Skeletal muscle cell (primary cell): ENCODE measurements around the gene DHH.
"Not testable (repeated sequence)": the region's sequence is repeated elsewhere in the genome, so short reads cannot be mapped to it uniquely, and the experiment has no call there.

Source experiments
- DNase-seq: peaks from one replicate; pipeline ENCODE4 v3.0.0-alpha.2; 2010; ENCODE audit warnings: low read depth
- H3K4me3 ChIP-seq: 2 replicates; pipeline ENCODE4 v1.5.1; 2011; ENCODE audit warnings: low read depth, mild to moderate bottlenecking, control low read depth, low read length, moderate library complexity

The DHH gene

DNA sequence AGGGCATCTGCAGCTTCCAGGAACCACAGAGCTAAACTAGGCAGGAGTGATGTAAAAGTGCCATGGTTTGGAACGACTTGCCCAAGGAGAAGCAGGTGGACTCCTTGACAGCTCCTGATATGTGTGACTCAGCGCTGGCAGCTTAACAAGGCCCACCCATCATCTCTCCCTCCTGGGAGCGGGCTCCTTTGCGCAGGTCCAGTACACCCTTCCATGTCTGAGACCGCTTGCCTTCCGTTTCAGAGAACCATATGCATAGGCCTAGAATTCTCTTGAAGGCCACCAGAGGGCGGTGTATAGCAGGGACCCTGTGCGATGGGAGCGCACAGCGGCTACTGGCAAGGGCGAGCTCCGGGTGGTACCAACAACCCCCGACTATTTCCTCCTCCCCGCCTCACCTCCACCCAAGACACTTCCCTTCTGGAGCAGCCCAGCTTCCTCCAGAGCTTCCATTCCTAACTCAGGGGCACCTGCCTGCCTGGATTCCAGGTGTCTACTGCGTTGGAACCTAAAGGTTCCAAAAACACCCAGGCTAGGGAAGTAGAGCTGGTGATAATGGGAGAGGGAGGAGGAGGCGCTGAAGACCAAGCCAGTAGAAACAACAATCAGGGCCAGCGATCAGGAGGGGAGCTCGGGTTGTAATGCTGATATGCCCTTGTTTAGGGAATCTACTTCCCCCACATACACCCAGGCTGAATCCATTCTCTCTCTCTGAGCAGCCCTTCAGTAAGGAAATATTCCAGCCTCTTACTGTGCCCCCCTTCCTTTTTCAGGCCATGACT, 6.3 kb downstream of the DHH start:
- H3K4me3 ChIP-seq = no peak overlapping the region
- peak; percentile 72 for DNase-seq

DNA sequence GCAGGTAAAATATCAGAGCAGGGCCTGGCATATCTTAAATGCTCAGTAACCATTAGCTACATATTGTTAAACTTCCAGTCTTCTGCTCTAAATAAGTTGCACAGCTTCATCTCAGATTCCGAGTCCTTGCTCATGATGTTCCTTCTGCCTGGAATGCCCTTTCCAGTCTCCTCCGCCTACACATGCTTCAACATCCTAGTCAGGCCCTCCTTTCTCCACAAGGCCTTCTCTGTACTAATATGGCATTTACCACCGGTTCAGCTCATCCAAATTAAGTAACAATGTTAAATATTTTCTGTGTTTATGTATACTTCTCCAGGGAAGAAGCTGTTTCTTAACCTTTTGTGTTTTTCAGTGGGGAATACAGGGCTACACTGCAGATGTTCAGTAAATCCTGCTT, 8.5 kb downstream of the DHH start:
- H3K4me3 ChIP-seq = no peak overlapping the region
- no peak for DNase-seq

DNA sequence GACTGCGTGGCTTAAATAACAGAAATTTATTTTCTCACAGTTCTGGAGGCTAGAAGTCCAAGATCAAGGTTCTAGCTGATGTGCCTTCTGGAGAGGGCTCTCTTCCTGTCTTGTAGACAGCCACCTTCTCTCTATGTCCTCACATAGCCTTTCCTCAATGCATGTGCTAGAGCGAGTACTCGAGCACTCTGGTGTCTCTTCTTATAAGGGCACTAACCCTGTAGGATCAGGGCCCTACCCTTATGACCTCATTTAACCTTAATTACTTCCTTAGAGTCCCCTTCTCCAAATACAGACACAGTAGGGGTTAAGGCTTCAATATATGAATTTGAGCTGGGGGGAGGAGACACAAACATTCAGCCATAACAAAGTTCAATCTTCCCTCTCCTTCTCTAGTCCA, 10.2 kb downstream of the DHH start:
- no peak for DNase-seq
- no peak overlapping the region for H3K4me3 ChIP-seq

DNA sequence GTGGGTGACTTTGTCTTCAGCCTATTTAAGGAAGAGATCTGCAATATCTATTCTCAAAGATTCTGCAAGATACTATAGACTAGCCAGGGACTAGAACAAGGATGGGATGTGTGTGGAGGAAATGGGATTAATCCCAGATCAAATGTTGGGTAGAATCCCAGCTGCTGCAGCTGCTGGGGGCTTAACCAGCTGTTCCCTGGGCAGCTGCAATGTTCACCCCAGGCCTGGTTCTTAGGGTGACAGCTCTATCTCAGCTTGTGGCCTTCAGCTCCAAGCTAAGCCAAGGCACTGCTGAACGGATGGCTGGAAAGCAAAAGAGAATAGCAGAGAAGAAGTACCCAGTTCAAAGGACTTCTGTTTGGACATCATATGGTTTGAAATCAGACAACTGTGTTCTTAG, 14.8 kb downstream of the DHH start:
- H3K4me3 ChIP-seq = no peak overlapping the region
- DNase-seq = peak; percentile 41

- DNase-seq = no peak
Observed at GRCh38 chr12:49070971-49071370, 23.6 kb downstream of the DHH start.

DNA sequence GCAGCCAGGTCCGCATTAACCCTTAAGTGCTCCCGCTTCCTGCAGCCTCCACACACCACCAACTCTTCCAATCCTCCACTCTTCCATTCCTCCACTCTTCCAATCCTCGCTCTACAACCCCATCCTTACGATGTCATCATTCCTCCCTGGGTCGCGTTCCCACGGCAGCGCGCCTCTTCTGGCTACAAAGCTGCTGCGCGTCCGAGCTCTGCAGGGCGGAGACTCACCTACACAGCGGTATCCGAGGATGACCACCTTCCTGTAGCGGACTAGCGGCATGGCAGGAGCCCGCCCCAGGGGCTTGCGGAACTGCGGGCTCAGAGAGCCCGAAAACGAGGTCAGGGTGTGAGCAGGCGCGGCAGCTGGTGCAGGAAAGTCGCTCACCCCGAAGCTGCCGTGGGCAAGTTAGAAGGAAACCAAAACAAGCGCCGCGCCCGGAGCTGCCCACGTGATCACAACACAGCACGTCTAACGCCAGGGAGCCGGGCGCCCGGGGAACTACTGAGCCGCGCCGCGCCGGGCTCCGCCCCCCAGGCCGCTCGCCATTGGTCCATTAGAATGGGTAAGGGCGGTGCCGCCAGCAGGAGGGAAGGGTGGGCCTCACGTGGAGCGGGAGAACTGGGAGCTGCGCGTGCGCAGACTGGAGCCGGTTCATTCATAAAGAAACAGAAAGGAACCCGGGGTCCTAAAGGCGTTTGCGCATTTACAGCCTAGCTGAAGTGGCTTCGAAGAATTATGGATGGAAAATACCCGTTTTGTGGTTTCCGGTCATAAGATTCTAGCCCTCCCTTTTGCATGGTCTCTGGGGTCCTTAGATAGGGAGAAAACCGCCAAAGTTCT, 24.9 kb downstream of the DHH start, which contains the start of gene RHEBL1:
TSS of gene RHEBL1 (minus strand) at position 473 of the 840 bp plus-strand sequence. CDS start at position 279, 194 bp downstream.
- H3K4me3 ChIP-seq = peak within 1 kb of the TSS; percentile 86

More at GRCh38 chr12:49070971-49071370, 23.6 kb downstream of the DHH start:
- H3K4me3 ChIP-seq = no peak overlapping the region

DNA sequence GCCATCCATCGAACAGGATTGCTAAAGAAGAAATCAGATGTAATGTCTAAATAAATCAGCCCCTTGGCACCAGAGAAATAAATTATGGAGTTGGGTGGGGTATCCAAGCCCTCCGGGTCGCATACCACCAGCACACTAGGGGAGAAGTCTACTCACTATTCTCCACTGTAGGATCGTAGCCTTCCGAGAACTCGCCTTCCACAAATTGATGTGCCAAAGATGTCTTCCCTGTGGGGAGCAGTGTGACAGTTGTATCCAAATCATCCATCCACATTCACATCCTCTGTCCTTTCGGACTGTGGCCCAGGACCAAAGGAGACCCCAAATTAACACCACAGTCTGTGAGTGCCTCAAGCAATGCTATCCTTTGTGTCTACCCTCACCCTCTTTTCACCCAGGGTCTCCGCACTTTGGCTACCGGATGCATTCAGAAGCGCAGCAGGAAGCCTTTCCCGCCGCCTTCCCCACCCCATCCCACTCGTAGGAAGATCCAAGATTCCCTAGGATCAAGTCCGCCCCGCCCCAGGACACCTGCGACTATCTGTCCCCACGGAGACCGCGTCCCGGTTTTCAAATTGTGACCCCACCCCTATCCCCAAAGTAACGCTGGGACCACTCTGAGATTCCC, 25.6 kb downstream of the DHH start:
- DNase-seq = no peak
- peak overlapping the region; percentile 86 for H3K4me3 ChIP-seq

More for the DNA sequence above, 24.9 kb downstream of the DHH start, which contains the start of gene RHEBL1:
- peak; percentile 77 for DNase-seq

DNA sequence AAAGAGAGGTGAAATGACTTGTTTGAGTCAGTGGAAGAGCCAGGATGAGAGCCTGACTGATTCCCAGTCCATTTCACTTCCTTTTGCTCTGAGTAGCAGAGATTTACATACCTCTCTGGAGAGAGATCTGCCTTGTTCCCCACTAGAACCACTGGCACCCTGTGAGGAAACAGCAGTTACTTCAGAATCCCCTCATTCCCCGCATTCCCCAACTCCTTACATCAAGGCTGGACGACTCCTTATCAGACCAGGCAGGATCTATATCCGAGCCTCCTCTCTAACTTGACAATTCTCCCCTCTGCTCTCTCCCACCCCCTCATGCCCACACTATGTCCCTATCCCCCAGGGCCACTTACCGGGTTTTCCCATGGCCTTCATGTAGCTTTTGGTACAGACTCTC, 28.5 kb downstream of the DHH start:
- no peak overlapping the region for H3K4me3 ChIP-seq
- DNase-seq = no peak

DNA sequence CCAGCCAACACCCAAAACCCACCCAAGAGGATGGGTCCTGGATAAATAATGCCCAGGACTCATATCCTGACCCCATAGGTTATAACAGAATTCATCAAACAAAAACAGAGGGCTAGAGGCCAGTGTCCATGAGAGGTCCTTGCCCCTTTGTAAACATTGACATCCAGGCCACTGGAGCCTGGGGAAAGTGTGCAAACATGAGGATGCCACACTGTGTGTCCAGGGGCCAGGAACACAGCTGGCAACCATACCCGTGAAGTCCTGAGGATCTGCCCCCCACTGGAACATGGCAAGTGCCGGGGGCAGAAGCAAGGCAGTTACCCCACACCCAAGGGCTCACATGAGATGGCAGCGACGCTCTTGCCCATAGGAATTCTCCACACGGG, 29.8 kb downstream of the DHH start:
- no peak for DNase-seq
- no peak overlapping the region for H3K4me3 ChIP-seq

- H3K4me3 ChIP-seq = not testable (repeated sequence)
Observed at GRCh38 chr12:49061916-49062315, 32.7 kb downstream of the DHH start.

DNA sequence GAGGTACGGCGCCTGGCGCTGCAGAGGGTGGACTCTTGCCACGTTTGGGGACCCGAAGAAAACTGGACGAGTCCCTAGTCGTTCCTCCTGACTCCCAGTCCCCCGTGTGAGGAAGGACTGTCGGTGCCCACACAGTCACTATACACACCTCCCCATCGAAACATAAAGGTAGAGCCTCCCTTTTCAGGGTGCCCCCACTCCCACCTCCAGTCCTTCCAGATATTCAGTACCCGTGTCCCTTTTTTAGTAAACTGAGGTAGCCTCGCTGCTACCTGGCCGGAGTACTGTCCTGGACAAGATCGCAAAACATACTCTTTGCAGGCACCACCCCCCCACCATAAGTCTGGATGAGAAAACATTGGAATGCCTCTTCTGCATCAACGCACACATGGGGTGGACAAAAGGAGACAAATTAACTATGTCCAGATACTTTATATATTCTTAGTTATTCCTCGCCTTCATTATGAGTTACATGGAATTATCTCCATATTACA, 33.4 kb downstream of the DHH start:
- H3K4me3 ChIP-seq = peak overlapping the region; percentile 95
- DNase-seq = no peak

More at GRCh38 chr12:49061916-49062315, 32.7 kb downstream of the DHH start:
- DNase-seq = not testable (repeated sequence)

DNA sequence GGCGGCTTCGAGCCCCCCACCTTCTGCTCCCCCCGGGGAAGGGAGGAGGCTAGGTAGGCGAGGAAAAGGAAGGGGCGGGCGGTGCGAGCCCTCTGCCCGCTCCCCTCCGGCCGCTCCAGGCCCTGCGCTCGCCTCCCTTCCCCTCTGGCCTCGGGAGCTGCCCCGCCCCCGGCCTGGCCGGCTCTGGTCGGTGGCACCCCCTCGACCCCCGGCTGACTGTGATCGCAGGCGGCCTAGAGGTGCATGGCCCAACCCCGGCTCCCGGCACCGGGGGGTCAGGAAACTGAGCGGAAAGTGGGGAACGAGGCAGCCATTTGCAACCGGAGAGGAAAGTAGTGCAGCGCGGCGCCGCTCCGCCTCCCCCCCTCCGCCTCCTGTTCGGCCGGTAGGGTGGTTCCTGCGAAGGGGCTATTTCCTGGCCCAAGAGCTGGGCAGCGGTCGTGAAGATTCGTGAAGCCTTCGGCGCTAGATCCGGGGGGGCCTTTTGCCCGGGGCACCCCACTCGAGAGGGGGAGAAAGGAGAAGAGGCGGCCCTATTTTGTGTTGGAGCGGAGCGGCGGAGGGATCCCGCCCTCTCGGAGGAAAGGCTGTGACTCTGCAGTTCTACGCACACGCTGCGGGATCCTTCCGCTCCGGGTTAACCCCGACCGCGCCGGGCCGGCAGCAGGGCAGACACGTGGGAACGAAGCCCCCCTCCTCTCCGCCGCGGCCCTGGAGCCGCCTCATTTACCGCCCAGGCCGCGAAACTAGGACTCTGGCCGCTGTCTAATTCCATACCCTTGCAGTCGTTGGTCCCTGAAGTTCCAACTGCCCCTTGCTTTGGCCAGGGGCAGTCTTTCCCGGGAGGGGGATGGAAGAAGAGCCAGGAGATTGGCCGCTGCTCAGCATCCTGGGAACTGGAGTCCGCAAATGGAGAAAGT, 34.1 kb downstream of the DHH start, which contains the start of gene KMT2D:
TSS of gene KMT2D (minus strand) at position 558 of the 920 bp plus-strand sequence. CDS start 5,470 bp downstream, outside the sequence.
- peak; percentile 92 for DNase-seq
- peak within 1 kb of the TSS; percentile 95 for H3K4me3 ChIP-seq

GRCh38 chr12:49059299-49060171, 35.1 kb downstream of the DHH start:
- DNase-seq = no peak
- H3K4me3 ChIP-seq = peak overlapping the region; percentile 95

- H3K4me3 ChIP-seq = peak overlapping the region; percentile 95
- DNase-seq = no peak
Observed at GRCh38 chr12:49059045-49059298, 35.6 kb downstream of the DHH start.

- no peak for DNase-seq
- peak overlapping the region; percentile 95 for H3K4me3 ChIP-seq
Observed at GRCh38 chr12:49058366-49059044, 36.1 kb downstream of the DHH start.

DNA sequence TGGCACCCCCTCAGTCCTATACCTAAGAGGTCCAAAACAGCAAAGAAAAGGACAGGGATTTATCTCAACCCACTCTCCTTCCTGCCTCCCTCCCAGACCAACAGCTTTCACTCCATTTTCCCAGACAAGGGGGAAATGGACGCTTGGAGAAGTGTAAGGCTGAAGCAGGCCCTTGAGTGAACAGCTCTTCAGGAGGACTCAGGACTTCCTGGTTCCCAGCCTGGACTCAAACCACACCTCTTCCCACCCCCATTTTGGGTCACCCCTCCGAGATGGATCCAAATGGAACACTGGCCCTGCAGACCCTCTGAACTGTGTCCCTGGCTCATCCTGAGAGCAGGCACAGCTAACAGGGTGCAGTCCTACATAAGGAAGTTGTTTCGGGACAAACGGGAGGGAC, 36.7 kb downstream of the DHH start:
- no peak for DNase-seq
- peak overlapping the region; percentile 95 for H3K4me3 ChIP-seq

DNA sequence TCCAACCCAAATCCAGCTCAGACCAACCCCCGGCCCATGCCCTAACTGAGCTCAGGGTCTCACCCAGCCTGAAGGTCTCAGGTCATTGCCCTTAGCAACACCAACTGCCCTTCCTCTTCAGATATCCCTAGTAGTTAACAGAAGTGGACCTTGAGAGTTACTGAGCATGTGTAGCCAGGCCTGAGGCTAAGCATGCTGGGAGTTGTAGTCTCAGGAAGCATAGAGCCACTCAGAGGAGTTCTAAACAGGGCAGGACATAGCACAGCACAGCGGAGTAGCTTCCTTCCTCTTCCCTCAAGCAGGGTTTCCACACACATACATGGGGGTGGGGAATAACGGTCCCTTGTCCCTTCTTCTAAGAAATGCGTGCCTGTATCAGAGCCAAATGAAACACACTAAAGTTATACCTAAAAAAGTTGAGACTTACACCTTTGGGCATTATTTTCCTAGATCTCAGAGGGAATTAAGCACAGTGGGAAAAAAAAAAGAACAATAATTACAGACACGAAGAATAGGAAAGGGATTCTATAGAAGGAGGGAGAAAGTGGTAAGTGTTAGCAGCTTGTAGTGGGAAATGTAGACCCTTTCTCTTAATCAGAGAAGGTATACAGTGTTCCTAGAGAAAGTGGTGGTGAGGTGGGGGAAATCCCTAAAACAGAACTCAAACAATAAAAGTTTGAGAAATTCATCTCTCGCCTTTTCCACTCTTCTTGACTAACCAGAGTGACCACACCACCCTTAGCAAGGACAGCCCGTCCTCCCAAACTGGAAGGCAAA, 38.4 kb downstream of the DHH start:
- peak; percentile 59 for DNase-seq
- peak overlapping the region; percentile 95 for H3K4me3 ChIP-seq
